HepG2 (cell line): ENCODE data around the gene CCNQ.

Experiments used
- CTCF ChIP-seq: sonication (generic); formaldehyde crosslinking; IDR thresholded peaks from 2 replicates; pipeline ENCODE4 v1.5.0; 2020; ENCODE audit warnings: mild to moderate bottlenecking, missing genetic modification reagents, moderate library complexity
- ETV6 ChIP-seq: sonication (generic); formaldehyde crosslinking; conservative IDR thresholded peaks from 2 replicates; pipeline ENCODE4 v1.4.0; 2020; ENCODE audit warnings: missing genetic modification reagents
- MAFK ChIP-seq, 2 experiments: IDR thresholded peaks in 1 of 2; conservative IDR thresholded peaks in 1 of 2; 2 replicates each; pipeline ENCODE4 v1.6.1; 2011; ENCODE audit warnings: improper control_type of control experiment in 2 of 2, low read length in 2 of 2
- POLR2A ChIP-seq, 2 experiments: IDR thresholded peaks; 2 replicates each; pipeline ENCODE4 v1.6.1; 2011; ENCODE audit warnings: low read depth in 2 of 2, low read length in 2 of 2, mild to moderate bottlenecking in 1 of 2, moderate library complexity in 1 of 2; ENCODE audit not compliant: insufficient read depth in 1 of 2
- POLR2AphosphoS5 ChIP-seq: IDR thresholded peaks from 2 replicates; pipeline ENCODE4 v1.6.1; 2012; ENCODE audit warnings: low read depth, low read length
- RBFOX2 ChIP-seq: fragments of 200-400 bp; formaldehyde crosslinking; IDR thresholded peaks from 2 replicates; pipeline ENCODE4 v1.6.1; 2017; ENCODE audit warnings: low read depth, mild to moderate bottlenecking, low read length
- RFX5 ChIP-seq: IDR thresholded peaks from 2 replicates; pipeline ENCODE4 v1.6.1; 2011; ENCODE audit warnings: low read depth, low read length, improper control_type of control experiment
- SMAD3 ChIP-seq: sonication (generic); formaldehyde crosslinking; IDR thresholded peaks from 2 replicates; pipeline ENCODE4 v1.4.0; 2020; ENCODE audit warnings: missing genetic modification reagents
- TAF1 ChIP-seq: sonication (generic); formaldehyde crosslinking; IDR thresholded peaks from 2 replicates; pipeline ENCODE4 v1.4.0; 2020; ENCODE audit warnings: missing genetic modification reagents
- TF ChIP-seq, protein P1 (sequence below): sonication (generic); formaldehyde crosslinking; IDR thresholded peaks from 2 replicates; pipeline ENCODE4 v1.4.0; 2020; ENCODE audit warnings: missing genetic modification reagents, borderline replicate concordance
- TF ChIP-seq, protein P2 (sequence below): sonication (generic); formaldehyde crosslinking; IDR thresholded peaks from 2 replicates; pipeline ENCODE4 v1.4.0; 2020; ENCODE audit warnings: missing genetic modification reagents
- TF ChIP-seq, protein P3 (sequence below): sonication (generic); formaldehyde crosslinking; conservative IDR thresholded peaks from 2 replicates; pipeline ENCODE4 v1.4.0; 2020; ENCODE audit warnings: missing genetic modification reagents
- TF ChIP-seq, protein P4 (sequence below): IDR thresholded peaks from 2 replicates; pipeline ENCODE4 v1.6.1; 2016

- no peak for TF ChIP-seq SMAD3 (CRISPR knock-in tag)
- no peak for TF ChIP-seq MAFK (conservative IDR thresholded peaks at IDR 0.05 in 1 of 2, IDR thresholded peaks at IDR 0.05 in 1 of 2; ENCODE audit: low read length in 2 of 2)
- TF ChIP-seq POLR2AphosphoS5: no peak
- no peak for TF ChIP-seq ETV6 (CRISPR knock-in tag)
- TF ChIP-seq, protein P1, sequence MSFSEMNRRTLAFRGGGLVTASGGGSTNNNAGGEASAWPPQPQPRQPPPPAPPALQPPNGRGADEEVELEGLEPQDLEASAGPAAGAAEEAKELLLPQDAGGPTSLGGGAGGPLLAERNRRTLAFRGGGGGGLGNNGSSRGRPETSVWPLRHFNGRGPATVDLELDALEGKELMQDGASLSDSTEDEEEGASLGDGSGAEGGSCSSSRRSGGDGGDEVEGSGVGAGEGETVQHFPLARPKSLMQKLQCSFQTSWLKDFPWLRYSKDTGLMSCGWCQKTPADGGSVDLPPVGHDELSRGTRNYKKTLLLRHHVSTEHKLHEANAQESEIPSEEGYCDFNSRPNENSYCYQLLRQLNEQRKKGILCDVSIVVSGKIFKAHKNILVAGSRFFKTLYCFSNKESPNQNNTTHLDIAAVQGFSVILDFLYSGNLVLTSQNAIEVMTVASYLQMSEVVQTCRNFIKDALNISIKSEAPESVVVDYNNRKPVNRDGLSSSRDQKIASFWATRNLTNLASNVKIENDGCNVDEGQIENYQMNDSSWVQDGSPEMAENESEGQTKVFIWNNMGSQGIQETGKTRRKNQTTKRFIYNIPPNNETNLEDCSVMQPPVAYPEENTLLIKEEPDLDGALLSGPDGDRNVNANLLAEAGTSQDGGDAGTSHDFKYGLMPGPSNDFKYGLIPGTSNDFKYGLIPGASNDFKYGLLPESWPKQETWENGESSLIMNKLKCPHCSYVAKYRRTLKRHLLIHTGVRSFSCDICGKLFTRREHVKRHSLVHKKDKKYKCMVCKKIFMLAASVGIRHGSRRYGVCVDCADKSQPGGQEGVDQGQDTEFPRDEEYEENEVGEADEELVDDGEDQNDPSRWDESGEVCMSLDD (CRISPR knock-in tag): no peak
- no peak for TF ChIP-seq RFX5
- TF ChIP-seq, protein P2, sequence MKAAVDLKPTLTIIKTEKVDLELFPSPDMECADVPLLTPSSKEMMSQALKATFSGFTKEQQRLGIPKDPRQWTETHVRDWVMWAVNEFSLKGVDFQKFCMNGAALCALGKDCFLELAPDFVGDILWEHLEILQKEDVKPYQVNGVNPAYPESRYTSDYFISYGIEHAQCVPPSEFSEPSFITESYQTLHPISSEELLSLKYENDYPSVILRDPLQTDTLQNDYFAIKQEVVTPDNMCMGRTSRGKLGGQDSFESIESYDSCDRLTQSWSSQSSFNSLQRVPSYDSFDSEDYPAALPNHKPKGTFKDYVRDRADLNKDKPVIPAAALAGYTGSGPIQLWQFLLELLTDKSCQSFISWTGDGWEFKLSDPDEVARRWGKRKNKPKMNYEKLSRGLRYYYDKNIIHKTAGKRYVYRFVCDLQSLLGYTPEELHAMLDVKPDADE: no peak
- TF ChIP-seq, protein P3, sequence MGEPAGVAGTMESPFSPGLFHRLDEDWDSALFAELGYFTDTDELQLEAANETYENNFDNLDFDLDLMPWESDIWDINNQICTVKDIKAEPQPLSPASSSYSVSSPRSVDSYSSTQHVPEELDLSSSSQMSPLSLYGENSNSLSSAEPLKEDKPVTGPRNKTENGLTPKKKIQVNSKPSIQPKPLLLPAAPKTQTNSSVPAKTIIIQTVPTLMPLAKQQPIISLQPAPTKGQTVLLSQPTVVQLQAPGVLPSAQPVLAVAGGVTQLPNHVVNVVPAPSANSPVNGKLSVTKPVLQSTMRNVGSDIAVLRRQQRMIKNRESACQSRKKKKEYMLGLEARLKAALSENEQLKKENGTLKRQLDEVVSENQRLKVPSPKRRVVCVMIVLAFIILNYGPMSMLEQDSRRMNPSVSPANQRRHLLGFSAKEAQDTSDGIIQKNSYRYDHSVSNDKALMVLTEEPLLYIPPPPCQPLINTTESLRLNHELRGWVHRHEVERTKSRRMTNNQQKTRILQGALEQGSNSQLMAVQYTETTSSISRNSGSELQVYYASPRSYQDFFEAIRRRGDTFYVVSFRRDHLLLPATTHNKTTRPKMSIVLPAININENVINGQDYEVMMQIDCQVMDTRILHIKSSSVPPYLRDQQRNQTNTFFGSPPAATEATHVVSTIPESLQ (CRISPR knock-in tag): no peak
- TF ChIP-seq, protein P4, sequence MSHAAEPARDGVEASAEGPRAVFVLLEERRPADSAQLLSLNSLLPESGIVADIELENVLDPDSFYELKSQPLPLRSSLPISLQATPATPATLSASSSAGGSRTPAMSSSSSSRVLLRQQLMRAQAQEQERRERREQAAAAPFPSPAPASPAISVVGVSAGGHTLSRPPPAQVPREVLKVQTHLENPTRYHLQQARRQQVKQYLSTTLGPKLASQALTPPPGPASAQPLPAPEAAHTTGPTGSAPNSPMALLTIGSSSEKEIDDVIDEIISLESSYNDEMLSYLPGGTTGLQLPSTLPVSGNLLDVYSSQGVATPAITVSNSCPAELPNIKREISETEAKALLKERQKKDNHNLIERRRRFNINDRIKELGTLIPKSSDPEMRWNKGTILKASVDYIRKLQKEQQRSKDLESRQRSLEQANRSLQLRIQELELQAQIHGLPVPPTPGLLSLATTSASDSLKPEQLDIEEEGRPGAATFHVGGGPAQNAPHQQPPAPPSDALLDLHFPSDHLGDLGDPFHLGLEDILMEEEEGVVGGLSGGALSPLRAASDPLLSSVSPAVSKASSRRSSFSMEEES (CRISPR knock-in tag): no peak
- no peak for TF ChIP-seq CTCF (CRISPR knock-in tag)
- no peak for TF ChIP-seq TAF1 (CRISPR knock-in tag)
- TF ChIP-seq POLR2A (IDR thresholded peaks at IDR 0.05; ENCODE audit: insufficient read depth in 1 of 2, low read depth in 2 of 2, low read length in 2 of 2): no peak
- TF ChIP-seq RBFOX2: no peak
These were observed 35.3 kb upstream of the CCNQ start for GRCh38 chrX:153634236-153634635.
